NCI-H187 (cell line): Measurements from ENCODE around the gene RASA3.
"Not testable (repeated sequence)": the region's sequence is repeated elsewhere in the genome, so short reads cannot be mapped to it uniquely, and the experiment has no call there.

Source experiments
- DNase-seq, 2 experiments: peaks; one replicate each; lab custom pipeline; 2025; lab: John Stamatoyannopoulos, UW

RASA3 gene

DNA sequence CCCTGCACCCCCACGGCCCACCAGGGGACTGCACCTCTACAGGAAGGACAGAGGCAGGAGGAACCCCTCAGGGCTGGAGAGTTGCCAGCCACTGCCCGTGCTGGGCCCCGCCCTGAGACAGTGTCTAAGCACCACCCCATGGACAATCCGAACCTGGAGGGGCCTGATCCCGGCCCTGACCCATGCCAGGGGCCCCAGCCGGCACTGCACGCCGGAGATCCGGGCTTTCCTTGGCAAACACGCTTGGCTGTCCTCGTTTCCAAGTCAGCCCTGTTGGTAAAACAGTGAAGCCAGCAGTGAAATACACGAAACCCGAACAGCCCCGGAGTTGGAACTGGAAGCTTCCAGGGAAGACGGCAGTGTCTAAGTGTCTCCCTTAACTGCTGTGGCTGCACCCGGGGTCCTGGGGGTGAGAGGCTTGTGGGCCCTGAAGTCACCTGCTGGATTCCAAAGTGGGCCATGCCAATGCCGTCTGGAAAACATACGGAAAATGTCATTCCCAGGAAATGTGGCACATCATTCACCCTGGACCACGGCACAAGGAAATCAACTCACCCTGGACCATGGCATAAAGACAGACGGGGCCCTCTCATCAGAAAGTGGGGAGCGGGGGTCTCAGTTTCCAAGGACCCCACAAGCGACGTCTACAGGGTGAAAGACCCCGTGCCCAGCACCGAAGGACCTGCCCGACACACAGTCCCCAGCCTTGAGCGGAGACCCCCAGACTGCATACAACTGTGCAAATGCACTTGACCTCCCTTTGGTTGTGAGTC, 30.9 kb downstream of the RASA3 start:
- DNase-seq: no peak

DNA sequence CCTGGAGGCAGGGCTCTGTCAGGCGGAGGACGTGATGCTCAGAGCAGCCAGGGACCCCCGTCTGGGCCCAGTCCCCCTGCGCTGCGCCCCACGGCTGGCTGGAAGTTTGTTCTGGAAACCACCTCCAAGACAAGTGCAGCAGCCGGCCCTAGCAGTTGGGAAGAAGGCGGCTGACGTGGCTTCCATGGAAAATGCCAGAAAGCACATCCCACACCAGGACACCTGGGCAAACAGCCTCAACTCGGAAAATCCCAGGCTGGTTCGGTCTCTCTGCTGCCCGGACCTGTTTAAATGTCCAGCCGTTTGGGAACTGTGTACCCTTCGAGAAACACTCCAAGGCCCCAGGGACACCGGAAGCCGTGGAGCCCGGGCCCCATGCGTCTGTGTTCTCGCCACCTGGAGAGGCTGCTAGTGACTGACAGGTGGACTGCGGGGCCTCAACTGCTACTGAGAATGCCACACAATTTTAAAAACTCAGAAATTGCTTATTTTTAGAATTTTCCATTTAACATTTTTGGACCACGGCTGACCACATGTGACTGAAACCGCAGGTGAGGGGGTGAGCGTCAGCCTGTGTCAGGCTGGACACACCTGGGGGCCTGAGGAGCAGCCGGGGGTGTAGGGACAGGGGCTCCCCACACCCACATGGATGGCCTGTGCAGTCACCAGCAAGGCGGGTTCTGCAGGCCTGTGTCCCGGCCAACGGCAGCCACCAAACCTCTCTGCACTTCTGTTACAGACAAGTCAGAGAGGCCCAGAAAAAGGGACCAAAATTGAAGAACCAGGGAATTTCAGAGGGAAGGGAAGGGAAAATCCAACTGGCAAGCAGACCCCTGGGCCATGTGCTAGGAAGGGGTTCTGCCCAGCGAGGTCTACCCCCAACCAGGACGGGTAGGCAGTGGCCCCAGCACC, 31.7 kb downstream of the RASA3 start:
- no peak for DNase-seq

DNA sequence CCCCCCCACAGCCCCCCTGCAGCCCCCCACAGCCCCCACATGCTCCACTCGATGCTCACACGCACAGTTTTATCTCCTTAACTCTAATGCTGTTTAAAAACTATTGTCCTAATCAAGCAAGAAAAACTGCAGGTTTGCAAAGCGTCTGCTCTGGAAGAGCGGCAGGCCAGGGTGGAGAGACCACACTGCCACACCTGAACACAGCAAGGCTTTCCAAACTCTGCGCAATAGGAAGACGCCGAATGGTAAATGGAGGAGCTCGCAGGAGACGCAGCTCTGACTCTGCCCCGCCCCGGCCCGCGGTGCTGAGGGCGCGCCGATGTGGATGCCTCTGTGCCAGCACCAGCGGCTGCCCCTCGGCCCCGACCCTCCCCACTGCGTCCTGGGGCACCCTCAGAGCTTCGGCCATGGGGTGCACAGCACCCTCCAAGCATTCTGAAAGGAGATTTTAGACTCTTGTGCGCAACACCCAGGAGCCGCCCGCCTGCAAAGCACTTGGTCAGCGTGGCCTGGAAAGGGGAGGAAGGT, 32.4 kb downstream of the RASA3 start:
- DNase-seq: no peak

DNA sequence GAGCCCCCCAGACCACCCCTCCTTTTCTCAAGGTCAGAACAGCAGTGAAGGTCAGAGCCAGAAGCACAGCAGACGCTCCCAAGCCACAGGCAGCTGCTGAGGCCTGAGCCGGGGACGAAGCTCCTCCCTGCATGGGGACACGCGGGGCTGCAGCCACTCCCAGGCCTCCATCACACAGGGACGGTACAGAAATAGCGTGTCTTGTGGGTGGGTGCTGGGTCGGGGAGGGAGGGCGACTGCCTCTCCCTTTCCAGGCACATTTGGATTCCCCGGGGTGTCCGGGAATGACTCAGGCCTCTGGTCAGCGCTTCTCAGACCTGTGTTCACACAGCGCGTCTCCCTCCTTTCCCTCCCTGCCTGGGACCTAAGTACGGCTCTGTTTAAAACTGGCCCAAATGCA, 33.2 kb downstream of the RASA3 start:
- DNase-seq: no peak

DNA sequence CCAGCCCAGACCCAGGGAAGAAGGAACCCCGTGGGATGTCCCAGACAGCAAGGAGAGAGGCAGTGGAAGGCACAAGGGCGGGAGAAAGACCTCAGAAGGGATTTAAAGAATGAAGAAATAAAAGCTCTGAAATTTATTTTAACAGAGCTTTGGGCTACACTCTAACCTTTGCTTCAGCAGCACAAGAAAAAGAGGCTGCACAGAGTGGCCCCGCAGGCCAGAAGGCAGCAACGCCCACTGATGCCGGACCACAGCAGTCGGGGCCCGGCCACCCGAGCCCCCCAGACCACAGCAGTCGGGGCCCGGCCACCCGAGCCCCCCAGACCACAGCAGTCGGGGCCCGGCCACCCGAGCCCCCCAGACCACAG, 33.8 kb downstream of the RASA3 start:
- DNase-seq: not testable (repeated sequence)

DNA sequence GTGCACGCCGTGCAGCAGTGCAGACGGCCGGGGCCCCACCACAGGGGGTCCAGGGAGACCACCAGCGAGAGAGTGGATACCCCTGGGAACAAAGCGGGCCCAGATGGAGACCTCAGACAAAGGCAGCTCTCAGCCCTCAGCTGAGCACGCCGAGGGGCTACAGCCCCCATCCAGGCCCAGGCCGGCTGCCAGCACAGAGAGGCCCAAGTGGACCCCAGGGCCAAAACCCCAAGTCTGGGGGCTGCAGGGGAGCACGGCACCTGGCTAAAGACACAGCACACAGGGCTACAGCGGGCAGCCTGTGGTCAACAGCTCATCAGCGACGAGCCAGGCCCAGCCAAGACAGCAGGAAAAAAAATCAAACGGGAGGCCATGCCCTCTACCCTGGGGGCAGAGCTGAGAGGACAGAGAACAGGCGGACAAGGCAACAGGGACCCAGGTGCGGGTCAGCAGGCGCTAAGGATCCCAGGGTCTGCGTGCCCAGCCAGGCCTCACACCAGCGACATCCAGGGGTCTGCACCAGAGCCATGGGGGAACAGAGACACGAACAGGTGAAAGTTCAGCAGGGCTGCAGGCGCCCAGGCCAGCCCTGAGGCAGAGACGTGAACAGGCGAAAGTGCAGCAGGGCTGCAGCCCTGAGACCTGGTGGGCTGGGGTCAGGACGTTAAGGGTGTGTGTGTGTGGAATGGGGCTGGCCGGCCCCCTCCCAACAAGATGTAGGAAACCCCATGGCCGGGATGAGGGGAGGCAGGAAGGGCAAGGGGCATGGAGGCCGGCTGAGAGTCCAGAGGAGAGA, 34.3 kb downstream of the RASA3 start:
- DNase-seq: no peak

DNA sequence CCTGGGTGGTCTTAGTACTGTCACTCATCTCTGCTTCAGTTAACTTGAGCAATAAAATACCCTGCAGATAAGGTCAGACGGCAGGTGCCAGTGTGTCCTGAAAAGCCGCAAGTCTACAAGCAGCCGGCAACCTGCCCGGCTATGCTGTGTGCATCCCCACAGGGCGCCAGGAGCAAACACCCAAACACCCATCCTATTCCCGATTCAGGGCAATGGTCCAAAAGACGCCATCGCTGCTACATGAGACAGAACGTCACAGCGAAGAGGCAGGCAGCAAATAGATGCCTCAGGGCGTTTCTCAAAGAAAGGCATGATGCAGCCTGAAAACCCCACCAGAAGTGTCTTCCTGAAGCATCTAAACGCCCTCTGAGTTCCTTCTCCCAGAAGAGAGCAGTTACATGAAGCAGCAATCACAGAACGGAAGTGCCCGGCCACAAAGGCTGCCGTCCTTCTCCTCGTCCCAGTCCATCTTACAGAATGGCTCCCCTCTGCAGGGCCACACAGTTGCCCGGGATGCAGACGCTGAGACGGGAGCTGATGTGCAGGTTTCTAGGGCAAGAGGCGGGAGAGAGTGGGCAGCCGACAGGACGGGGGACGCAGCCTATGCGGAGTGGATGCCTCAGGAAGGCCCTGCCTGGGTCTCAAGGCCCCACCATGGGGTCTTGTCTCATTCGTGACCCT, 35.1 kb downstream of the RASA3 start:
- no peak for DNase-seq

DNA sequence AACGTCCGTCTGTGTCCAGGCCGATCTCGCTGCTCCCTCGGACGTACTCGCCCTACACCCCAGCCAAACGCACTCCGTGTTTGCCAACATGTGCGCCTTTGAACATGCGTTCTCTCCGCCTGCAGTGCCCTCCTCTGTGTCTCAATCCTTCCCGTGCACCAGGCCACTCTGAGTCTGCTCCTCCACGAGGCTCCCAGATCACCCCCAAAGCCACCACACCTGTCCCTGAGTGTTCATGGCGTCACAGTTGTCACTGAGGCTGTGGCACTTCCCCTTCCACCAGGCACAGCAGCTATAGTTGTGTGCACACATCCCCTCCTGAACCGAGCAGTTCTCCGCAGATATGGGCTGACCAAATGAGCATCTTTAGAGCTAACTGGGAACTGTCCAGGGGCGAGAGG, 35.6 kb downstream of the RASA3 start:
- DNase-seq: no peak

DNA sequence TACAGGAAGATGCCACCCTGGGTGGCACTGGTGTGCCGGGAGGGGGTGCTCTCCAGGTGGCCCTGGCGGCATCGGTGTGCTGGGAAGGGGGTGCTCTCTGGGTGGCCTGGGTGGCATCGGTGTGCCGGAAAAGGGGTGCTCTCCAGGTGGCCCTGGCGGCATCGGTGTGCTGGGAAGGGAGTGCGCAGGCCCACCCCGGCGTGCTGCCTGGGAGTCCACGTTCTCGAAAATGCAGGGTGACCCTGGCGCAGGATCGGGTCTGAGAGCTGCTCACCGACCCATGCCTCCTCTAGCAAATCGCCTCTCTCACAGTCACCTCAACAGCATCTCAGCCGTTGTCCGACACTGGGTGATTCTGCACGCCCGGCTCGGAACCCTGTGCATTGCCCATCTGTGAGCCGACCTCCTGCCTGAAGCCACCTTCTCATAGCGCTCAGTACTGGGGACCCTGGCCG, 36.4 kb downstream of the RASA3 start:
- DNase-seq: no peak

DNA sequence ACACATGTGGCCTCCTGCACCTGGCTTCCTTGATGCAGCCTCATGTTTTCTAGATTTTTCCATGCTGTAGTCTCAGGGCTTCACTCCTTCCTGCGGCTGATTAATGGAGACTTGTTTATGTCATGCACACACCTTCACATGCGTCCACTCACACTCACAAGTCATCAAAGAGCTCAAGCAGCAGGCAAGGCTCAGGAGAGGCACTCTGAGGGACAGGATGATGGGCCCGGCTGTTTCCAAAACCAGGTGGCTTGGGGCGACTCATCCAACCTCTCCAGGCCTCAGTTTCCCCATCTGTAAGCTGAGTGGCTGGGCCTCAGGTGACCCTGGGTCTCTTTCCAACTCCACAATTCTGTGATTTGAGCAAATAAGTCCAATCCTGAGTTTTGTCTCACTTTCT, 36.9 kb downstream of the RASA3 start:
- DNase-seq: no peak

DNA sequence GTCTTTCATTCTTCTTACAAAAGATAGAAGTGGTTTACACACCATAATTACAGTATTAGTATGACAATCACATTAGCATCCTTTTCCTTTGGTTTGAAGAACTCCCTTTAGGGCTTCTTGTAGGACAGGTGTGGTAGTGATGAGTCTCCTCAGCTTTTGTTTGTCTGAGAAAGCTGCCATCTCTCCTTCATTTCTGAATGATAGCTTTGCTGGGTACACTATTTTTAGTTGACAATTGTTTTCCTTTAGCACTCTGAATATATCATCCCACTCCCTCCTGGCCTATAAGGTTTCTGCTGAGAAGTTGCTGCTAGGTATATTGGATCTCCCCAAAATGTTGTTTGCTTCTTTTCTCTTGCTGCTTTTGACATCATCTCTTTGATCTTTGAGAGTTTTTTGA, 39.3 kb downstream of the RASA3 start:
- no peak for DNase-seq

DNA sequence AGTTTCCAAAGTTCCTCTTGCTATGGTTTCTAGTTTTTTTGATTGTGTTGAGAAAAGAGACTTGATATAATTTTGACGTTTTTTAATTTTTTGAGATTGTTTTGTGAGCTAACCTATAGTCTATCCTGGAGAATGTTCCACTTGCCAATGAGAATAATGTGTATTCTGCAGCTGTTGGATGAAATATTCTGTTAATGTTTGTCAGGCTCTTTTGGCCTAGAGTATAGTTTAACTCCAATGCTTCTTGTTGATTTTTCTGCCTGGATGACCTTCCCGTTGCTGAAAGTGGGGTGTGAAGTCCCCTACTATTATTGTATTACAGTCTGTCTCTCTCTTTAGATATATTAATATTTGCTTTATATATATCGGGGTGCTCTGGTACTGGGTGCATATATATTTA, 40.0 kb downstream of the RASA3 start:
- no peak for DNase-seq

DNA sequence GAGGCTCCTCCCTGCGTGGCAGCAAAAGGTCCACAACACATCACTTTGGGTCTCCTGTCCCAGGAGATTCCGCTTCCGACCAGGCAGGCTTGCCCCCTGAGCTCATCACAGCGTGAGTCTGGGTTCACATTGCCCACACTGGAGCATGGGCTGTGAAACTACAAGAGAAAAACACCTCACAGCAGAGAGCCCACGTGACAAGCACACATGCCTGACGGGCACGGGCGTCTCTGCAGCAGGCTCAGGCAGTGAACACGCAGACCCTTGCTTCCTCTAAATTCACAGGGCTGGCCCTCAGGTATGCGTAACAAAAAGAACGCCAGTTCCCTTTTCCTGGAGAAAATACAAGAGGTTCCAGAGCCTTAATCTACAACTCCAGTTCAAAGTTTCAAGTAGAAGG, 41.9 kb downstream of the RASA3 start:
- DNase-seq: no peak

DNA sequence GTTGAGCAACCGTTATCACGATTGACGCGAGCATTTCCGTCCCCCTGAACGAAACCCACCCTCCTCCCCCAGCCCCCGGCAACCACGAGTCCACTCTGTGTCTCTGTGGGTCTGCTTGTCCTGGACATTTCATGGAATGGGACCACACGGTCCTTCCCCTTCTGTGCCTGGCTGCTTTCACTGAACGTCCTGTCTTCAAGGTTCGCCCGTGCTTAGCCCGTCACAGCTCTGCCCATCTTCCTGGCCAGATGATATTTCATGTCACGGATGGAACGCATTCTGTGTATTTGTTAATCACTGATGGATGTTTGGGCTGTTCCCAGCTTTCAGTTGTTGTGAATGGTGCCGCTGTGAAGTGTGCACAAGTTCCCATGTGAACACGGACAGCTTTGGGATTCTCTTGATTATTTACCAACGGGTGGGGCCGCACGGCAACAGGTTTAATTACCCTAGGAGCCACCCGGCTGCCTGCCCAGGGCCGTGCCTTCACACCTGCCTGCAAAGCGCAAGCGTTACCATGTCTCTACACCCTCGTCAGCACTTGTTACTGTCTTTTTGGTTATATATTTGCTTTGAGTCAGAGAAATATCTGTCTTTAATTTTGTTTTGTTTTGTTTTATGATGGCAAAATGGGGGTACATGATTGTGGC, 42.5 kb downstream of the RASA3 start:
- DNase-seq: no peak

DNA sequence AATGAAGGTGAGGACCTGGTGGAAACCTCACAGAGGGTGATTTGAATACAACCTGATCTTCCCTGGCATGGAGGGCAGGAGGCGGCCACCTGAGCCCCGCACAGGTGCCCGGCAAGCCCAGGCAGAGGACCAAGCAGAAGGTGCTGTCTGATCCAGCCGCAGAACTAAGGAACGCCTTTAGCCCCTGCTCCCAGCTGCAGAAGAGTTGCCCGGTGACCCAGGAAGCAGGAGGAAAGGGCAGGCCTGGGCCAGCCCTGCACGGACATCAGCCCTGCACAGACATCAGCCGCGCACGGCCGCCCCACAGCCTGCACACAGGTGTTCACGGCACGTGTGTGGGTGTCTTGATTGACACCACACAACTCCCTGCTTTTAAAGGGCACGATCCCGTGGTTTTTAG, 43.1 kb downstream of the RASA3 start:
- DNase-seq: no peak

DNA sequence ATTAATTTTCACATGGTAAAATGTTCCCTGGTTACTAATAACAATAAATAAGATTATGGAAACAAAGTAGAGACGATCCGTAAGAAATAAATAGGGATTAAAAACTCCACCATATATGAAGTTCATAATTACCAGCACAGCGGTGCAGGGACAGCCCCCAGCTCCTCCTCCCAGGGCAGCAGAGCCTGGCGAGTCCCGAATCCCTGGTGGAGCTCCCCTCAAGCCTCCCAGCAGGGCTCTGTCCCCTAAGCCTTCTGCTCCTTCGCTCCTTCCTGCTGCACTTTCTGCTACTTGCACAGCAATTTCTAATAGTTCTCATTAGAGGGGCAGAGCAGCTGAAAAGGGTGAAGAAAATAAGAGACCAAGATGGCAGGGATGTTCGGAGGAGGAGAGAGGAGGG, 43.6 kb downstream of the RASA3 start:
- no peak for DNase-seq

DNA sequence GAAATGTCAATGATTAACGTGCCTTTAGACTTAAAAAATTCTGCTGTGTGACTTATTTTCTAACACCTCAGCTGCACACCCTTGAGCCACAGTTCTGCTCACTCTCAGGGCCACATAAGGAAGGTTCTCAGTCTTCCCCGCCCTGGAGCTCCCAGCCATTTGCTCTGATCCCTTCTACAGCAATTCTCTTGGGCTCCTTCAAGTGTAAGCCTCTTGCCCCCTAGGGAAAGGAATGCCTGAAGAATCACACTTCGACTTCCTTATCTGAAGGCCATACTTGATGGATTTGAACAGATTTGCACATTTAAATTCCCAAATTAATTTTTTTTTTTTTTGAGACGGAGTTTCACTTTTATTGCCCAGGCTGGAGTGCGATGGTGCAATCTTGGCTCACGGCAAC, 44.2 kb downstream of the RASA3 start:
- no peak for DNase-seq

DNA sequence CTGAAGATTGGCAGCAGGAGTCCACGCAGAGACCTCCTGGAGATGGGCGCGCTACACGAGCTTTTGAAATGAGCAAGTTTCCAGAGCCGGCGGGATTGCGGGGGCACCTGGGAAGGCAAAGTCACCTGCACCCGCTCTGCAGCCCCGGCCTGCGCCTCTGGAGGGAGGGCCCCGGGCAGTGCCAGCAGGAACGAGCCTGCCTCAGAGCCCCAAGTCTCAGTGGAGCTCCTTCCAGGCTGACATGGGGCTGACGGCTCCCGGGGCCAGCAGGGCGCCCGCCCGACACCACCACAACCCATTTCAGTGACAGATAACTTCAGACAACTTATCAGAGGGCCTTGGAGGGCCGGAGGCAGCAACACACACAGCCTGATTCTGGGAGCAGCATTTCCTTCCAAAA, 45.0 kb downstream of the RASA3 start:
- DNase-seq: no peak

DNA sequence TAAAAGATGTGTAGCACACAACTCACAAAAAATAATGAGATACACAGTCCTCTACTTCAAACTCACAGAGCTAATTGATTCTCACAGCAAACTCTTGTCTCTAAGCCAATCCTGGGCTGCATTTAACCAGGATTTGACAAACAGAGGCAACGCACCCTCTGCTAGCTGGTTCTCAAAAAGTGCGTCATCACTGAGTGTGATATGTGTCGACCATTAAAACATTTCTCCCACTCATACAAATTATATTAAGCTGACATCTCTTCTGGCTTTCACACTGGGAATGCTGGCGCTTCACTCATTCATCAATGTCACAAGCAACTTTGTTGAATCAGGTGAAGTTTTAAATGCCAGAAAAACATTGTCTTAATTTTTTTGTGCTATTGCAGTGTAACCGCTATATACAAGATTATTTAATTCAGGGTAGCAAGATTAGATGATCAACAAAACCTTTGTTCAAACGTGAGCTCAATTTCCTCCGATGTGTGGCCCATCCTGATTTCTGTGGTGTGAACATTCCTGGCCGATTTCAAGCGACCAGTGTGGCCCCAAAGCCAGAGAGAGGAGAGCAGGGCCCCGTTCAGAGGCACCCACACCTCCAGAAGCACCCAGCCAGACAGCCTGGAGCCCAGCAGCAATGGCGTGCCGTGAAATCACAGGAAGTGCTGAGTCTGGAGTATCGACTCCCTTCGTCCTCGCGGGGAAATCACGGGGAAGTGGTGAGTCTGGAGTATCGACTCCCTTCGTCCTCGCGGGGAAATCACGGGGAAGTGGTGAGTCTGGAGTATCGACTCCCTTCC, 49.4 kb downstream of the RASA3 start:
- no peak for DNase-seq
